ENCODE data around the gene ELMOD3.
A peak's percentile ranks its signal among the peaks of the same experiment; 100 is the strongest.

The ELMOD3 gene

GRCh38 chr2:85377083-85377482, 22.5 kb downstream of the ELMOD3 start:
- DNase-seq = no peak

GRCh38 chr2:85378257-85378656, 23.7 kb downstream of the ELMOD3 start:
- DNase-seq = no peak

- DNase-seq = no peak
Measured at GRCh38 chr2:85380048-85380447, 25.5 kb downstream of the ELMOD3 start.

- peak; percentile 32 for DNase-seq
Measured at GRCh38 chr2:85383151-85383550, 28.6 kb downstream of the ELMOD3 start.

- DNase-seq = no peak
Measured at GRCh38 chr2:85383850-85384249, 29.3 kb downstream of the ELMOD3 start.

GRCh38 chr2:85385746-85386145, 31.2 kb downstream of the ELMOD3 start:
- DNase-seq = no peak

GRCh38 chr2:85387754-85388153, 33.2 kb downstream of the ELMOD3 start:
- no peak for DNase-seq

GRCh38 chr2:85388878-85389538, 34.4 kb downstream of the ELMOD3 start:
- no peak for DNase-seq

GRCh38 chr2:85390941-85391669, 36.5 kb downstream of the ELMOD3 start:
- peak; percentile 38 for DNase-seq

GRCh38 chr2:85393836-85394235, 39.3 kb downstream of the ELMOD3 start:
- peak; percentile 71 for DNase-seq

- DNase-seq = peak; percentile 19
Measured at GRCh38 chr2:85394261-85394681, 39.7 kb downstream of the ELMOD3 start.

- no peak for DNase-seq
Measured at GRCh38 chr2:85394976-85395375, 40.4 kb downstream of the ELMOD3 start.

- no peak for DNase-seq
Measured at GRCh38 chr2:85395912-85396475, 41.4 kb downstream of the ELMOD3 start.

GRCh38 chr2:85396531-85397470, 42.2 kb downstream of the ELMOD3 start:
- no peak for DNase-seq

GRCh38 chr2:85397925-85398331, 43.4 kb downstream of the ELMOD3 start:
- DNase-seq = no peak

GRCh38 chr2:85398426-85399182, 44.0 kb downstream of the ELMOD3 start:
- no peak for DNase-seq

GRCh38 chr2:85399183-85399455, 44.5 kb downstream of the ELMOD3 start:
- DNase-seq = no peak

GRCh38 chr2:85400023-85400422, 45.5 kb downstream of the ELMOD3 start:
- DNase-seq = no peak

GRCh38 chr2:85400541-85401463, 46.2 kb downstream of the ELMOD3 start:
- DNase-seq = no peak

- no peak for DNase-seq
Measured at GRCh38 chr2:85401464-85401805, 46.9 kb downstream of the ELMOD3 start.

GRCh38 chr2:85401844-85402243, 47.3 kb downstream of the ELMOD3 start:
- DNase-seq = no peak
